IMR-90 (cell line): ENCODE measurements around the gene PPM1H. TPM values are rescaled to one million over a fixed set of nuclear protein-coding genes. Genes with fewer than 3 reads are reported as not detected.

Experiments used
- ATAC-seq: fragments of 200-7000 bp; cut with Tn5 transposase; 2 replicates; pipeline ENCODE4 v1.9.1; 2020; ENCODE audit warnings: low read depth, mild to moderate bottlenecking, moderate library complexity
- BruUV-seq: library from RNA; stranded (reverse); fragments of 400-500 nt; replicated peaks from 2 replicates; lab custom pipeline; 2021; lab: Mats Ljungman, UMichigan
- CTCF ChIA-PET: fragments of 300-600 bp; formaldehyde crosslinking; extraction: SDS; loops from one replicate; lab custom pipeline; 2021; ENCODE audit warnings: antibody characterized with exemption; lab: Yijun Ruan, JAX
- POLR2A ChIA-PET: fragments of 300-600 bp; sonication (Branson Sonifier 250); formaldehyde crosslinking; loops from one replicate; lab custom pipeline; 2022; ENCODE audit warnings: antibody characterized with exemption; ENCODE audit not compliant: unreplicated experiment; lab: Charles Lee
- DNase-seq: peaks from one replicate; pipeline ENCODE4 v3.0.0; 2013
- H2AFZ ChIP-seq: replicated peaks from 2 replicates; pipeline ENCODE3; 2013; ENCODE audit warnings: low read length, mild to moderate bottlenecking; ENCODE audit not compliant: poor library complexity
- H2AK5ac ChIP-seq: 2 replicates; pipeline ENCODE4 v1.6.1; 2013; ENCODE audit warnings: low read depth, low read length, inconsistent platforms
- H2AK9ac ChIP-seq: replicated peaks from 2 replicates; pipeline ENCODE3; 2013; ENCODE audit warnings: mild to moderate bottlenecking, low read depth, low read length, moderate library complexity; ENCODE audit not compliant: poor library complexity
- H2BK120ac ChIP-seq: 2 replicates; pipeline ENCODE4 v1.6.1; 2013; ENCODE audit warnings: low read depth, low read length, inconsistent platforms
- H2BK15ac ChIP-seq: 3 replicates; pipeline ENCODE4 v1.6.1; 2013; ENCODE audit warnings: low read depth, low read length, inconsistent platforms
- H2BK20ac ChIP-seq: 2 replicates; pipeline ENCODE4 v1.6.1; 2013; ENCODE audit warnings: low read depth, mild to moderate bottlenecking, inconsistent platforms, low read length, moderate library complexity
- H2BK5ac ChIP-seq: 2 replicates; pipeline ENCODE4 v1.6.1; 2013; ENCODE audit warnings: mild to moderate bottlenecking, low read depth, low read length, inconsistent platforms; ENCODE audit not compliant: poor library complexity, severe bottlenecking
- H3K14ac ChIP-seq: replicated peaks from 2 replicates; pipeline ENCODE4 v1.6.1; 2013; ENCODE audit warnings: low read depth, low read length, inconsistent platforms
- H3K18ac ChIP-seq: 2 replicates; pipeline ENCODE4 v1.6.1; 2013; ENCODE audit warnings: low read depth, low read length, control low read depth
- H3K23ac ChIP-seq: 2 replicates; pipeline ENCODE4 v1.6.1; 2013; ENCODE audit warnings: low read depth, low read length, inconsistent platforms
- H3K27ac ChIP-seq: 2 replicates; pipeline ENCODE4 v1.5.1; 2013; ENCODE audit warnings: mild to moderate bottlenecking, control low read depth, low read length; ENCODE audit not compliant: insufficient read depth
- H3K27me3 ChIP-seq: 2 replicates; pipeline ENCODE4 v1.6.1; 2013; ENCODE audit warnings: low read length; ENCODE audit not compliant: control insufficient read depth, insufficient read depth
- H3K36me3 ChIP-seq: 2 replicates; pipeline ENCODE4 v1.6.1; 2013; ENCODE audit warnings: low read length, mixed read lengths; ENCODE audit not compliant: control insufficient read depth, insufficient read depth
- H3K4ac ChIP-seq: 2 replicates; pipeline ENCODE4 v1.6.1; 2013; ENCODE audit warnings: low read depth, low read length, inconsistent platforms
- H3K4me1 ChIP-seq: 2 replicates; pipeline ENCODE4 v1.6.1; 2013; ENCODE audit warnings: low read length, mixed read lengths; ENCODE audit not compliant: control insufficient read depth, insufficient read depth
- H3K4me2 ChIP-seq: 2 replicates; pipeline ENCODE4 v1.6.1; 2013; ENCODE audit warnings: low read depth, mild to moderate bottlenecking, control low read depth, low read length, moderate library complexity
- H3K4me3 ChIP-seq: 2 replicates; pipeline ENCODE4 v1.5.1; 2013; ENCODE audit warnings: low read depth, mild to moderate bottlenecking, control low read depth, low read length, moderate library complexity; ENCODE audit not compliant: insufficient read depth
- H3K56ac ChIP-seq: 2 replicates; pipeline ENCODE4 v1.6.1; 2013; ENCODE audit warnings: low read length, inconsistent platforms; ENCODE audit not compliant: insufficient read depth; ENCODE audit errors: extremely low read depth
- H3K79me1 ChIP-seq, 2 experiments: 2 replicates each; pipeline ENCODE4 v1.6.1; 2013; ENCODE audit warnings: low read length in 2 of 2, inconsistent platforms in 1 of 2, low read depth in 1 of 2
- H3K9ac ChIP-seq: 2 replicates; pipeline ENCODE4 v1.6.1; 2013; ENCODE audit warnings: low read depth, low read length, control low read depth
- H3K9me1 ChIP-seq: 2 replicates; pipeline ENCODE4 v1.6.1; 2013; ENCODE audit warnings: low read length, inconsistent platforms; ENCODE audit not compliant: insufficient read depth
- H3K9me3 ChIP-seq: 2 replicates; pipeline ENCODE4 v1.6.1; 2013; ENCODE audit warnings: low read length; ENCODE audit not compliant: control insufficient read depth, insufficient read depth
- H4K20me1 ChIP-seq: 2 replicates; pipeline ENCODE4 v1.6.1; 2013; ENCODE audit warnings: low read length, inconsistent platforms; ENCODE audit not compliant: insufficient read depth
- H4K5ac ChIP-seq: 2 replicates; pipeline ENCODE4 v1.6.1; 2013; ENCODE audit warnings: mild to moderate bottlenecking, low read depth, low read length, control low read depth
- H4K8ac ChIP-seq, 2 experiments: 2 replicates each; pipeline ENCODE4 v1.6.1; 2013; ENCODE audit warnings: low read depth in 2 of 2, low read length in 2 of 2, control low read depth in 1 of 2, inconsistent platforms in 1 of 2
- H4K91ac ChIP-seq: 2 replicates; pipeline ENCODE4 v1.6.1; 2013; ENCODE audit warnings: low read depth, low read length, inconsistent platforms; ENCODE audit not compliant: insufficient read depth
- BHLHE40 ChIP-seq: fragments of 150-350 bp; IDR thresholded peaks from 2 replicates; pipeline ENCODE4 v1.6.1; 2016; ENCODE audit warnings: mild to moderate bottlenecking, low read depth, low read length
- CEBPB ChIP-seq: IDR thresholded peaks from 2 replicates; pipeline ENCODE4 v1.6.1; 2012; ENCODE audit warnings: low read depth, low read length, improper control_type of control experiment
- CHD1 ChIP-seq: IDR thresholded peaks from 2 replicates; pipeline ENCODE4 v1.6.1; 2012; ENCODE audit warnings: low read depth, low read length, improper control_type of control experiment
- ELK1 ChIP-seq: fragments of 150-350 bp; IDR thresholded peaks from 2 replicates; pipeline ENCODE4 v1.6.1; 2016; ENCODE audit warnings: low read depth, mild to moderate bottlenecking, low read length, moderate library complexity, borderline replicate concordance
- FOS ChIP-seq: fragments of 150-350 bp; IDR thresholded peaks from 2 replicates; pipeline ENCODE4 v1.6.1; 2016; ENCODE audit warnings: low read depth, low read length
- MAFK ChIP-seq: IDR thresholded peaks from 2 replicates; pipeline ENCODE4 v1.6.1; 2012; ENCODE audit warnings: low read depth, low read length, improper control_type of control experiment
- MAZ ChIP-seq: IDR thresholded peaks from 2 replicates; pipeline ENCODE4 v1.6.1; 2012; ENCODE audit warnings: low read depth, mild to moderate bottlenecking, low read length, improper control_type of control experiment, moderate library complexity, borderline replicate concordance
- MXI1 ChIP-seq: IDR thresholded peaks from 2 replicates; pipeline ENCODE4 v1.6.1; 2012; ENCODE audit warnings: low read depth, mild to moderate bottlenecking, low read length, moderate library complexity, borderline replicate concordance
- NFE2L2 ChIP-seq: fragments of 150-350 bp; IDR thresholded peaks from 2 replicates; pipeline ENCODE4 v1.6.1; 2016; ENCODE audit warnings: low read depth, mild to moderate bottlenecking, low read length
- POLR2A ChIP-seq: IDR thresholded peaks from 2 replicates; pipeline ENCODE4 v1.6.1; 2012; ENCODE audit warnings: mild to moderate bottlenecking, low read depth, low read length
- RAD21 ChIP-seq: IDR thresholded peaks from 2 replicates; pipeline ENCODE4 v1.6.1; 2012; ENCODE audit warnings: low read length, improper control_type of control experiment
- RCOR1 ChIP-seq: IDR thresholded peaks from 2 replicates; pipeline ENCODE4 v1.6.1; 2012; ENCODE audit warnings: mild to moderate bottlenecking, low read length, improper control_type of control experiment; ENCODE audit not compliant: insufficient replicate concordance
- RFX5 ChIP-seq: IDR thresholded peaks from 2 replicates; pipeline ENCODE4 v1.8.0; 2012; ENCODE audit warnings: low read depth, mild to moderate bottlenecking, low read length, moderate library complexity
- SMC3 ChIP-seq: fragments of 150-350 bp; IDR thresholded peaks from 2 replicates; pipeline ENCODE4 v1.6.1; 2016; ENCODE audit warnings: low read depth, mild to moderate bottlenecking, antibody characterized with exemption, low read length, moderate library complexity
- USF2 ChIP-seq: fragments of 150-350 bp; IDR thresholded peaks from 2 replicates; pipeline ENCODE4 v1.6.1; 2017; ENCODE audit warnings: mild to moderate bottlenecking, antibody characterized with exemption, low read length, low read depth
- WGBS, 2 experiments: methylation state at CpG; one replicate each; pipeline versions ENCODE4 v1.1.5 to v1.1.7; 2013; ENCODE audit warnings: missing lambda C conversion rate in 2 of 2; ENCODE audit not compliant: insufficient read length in 1 of 2; ENCODE audit errors: extremely low coverage in 2 of 2; 5-methylcytosine and 5-hydroxymethylcytosine counted together
- dilution Hi-C: fragments of 300-500 bp; cut with HindIII; formaldehyde crosslinking; loops from one replicate; pipeline ENCODE4 v1.14.3; 2018; ENCODE audit warnings: low sequenced_read_pairs; ENCODE audit not compliant: unreplicated experiment
- in situ Hi-C: fragments of 300-500 bp; cut with MboI; formaldehyde crosslinking; loops from 3 replicates; pipeline ENCODE4 v1.14.3; 2019; ENCODE audit warnings: low sequenced_read_pairs, inconsistent platforms, mixed read lengths
- intact Hi-C: fragments of 100-400 bp; cut with micrococcal nuclease; formaldehyde crosslinking; loops from 2 replicates; pipeline ENCODE4 v1.10.0; 2022
- polyA plus RNA-seq, 3 experiments: library from polyadenylated mRNA; depleted of rRNA; stranded (reverse); fragments of >200 nt; gene quantifications; 2 replicates each; pipeline ENCODE4 v1.2.3, GENCODE V29; 2012; ENCODE audit warnings: low replicate concordance in 1 of 3
- total RNA-seq: library from RNA; depleted of rRNA; stranded (reverse); fragments of >200 nt; gene quantifications from 2 replicates; pipeline ENCODE4 v1.2.3, GENCODE V29; 2012
- TF ChIP-seq, protein P1 (sequence below): conservative IDR thresholded peaks from 2 replicates; pipeline ENCODE4 v1.5.1; 2012; ENCODE audit warnings: mild to moderate bottlenecking, low read depth, low read length, improper control_type of control experiment

PPM1H gene
- total and polyA plus RNA-seq, 2 of the 4 experiments (the other 2 are of a cell fraction): 0.14 to 0.18 TPM

DNA sequence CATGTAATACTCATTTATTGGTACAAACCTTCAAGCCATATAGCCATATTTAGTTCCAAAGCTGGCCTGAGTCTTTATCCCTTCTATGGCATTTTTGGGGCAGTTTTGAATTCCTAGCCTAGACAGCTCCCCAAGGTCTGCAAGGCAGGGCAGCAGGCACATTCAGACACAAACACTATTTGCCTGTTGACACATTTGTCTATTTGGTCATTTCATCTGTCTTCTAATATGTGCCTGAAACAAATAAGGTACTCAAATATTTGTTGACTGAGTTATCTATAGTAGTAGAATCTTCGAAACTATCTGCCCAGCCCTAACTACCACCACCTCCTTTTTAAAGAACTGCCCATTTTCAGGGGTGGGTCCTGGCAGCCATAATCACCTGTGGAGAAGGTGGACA lies 9.3 kb downstream of the PPM1H start:
- Histone ChIP-seq H2AK9ac (no peak overlapping the region), H2BK120ac (no peak overlapping the region), H3K79me1 (no peaks in the 10 kb centered on the region), H3K9me1 (no peaks in the 10 kb centered on the region), H3K23ac (no peak overlapping the region), H3K4me1 (no peaks in the 10 kb centered on the region), H4K8ac (no peak overlapping the region), H2AK5ac (no peak overlapping the region), H2BK20ac (no peak overlapping the region), H3K4ac (no peak overlapping the region), H4K91ac (no peak overlapping the region), H2AFZ (no peak overlapping the region), H3K14ac (no peak overlapping the region), H3K4me3 (no peak overlapping the region), H3K9ac (no peak overlapping the region), H3K27me3 (peaks cover 9% of the 10 kb centered on the region; the same call in 1 of the 2 replicates), H3K4me2 (no peak overlapping the region), H4K5ac (no peak overlapping the region), H2BK15ac (no peak overlapping the region), H3K18ac (no peak overlapping the region), H3K36me3 (no peaks in the 10 kb centered on the region), H4K20me1 (no peaks in the 10 kb centered on the region), H3K9me3 (no peaks in the 10 kb centered on the region), H3K56ac (no peak overlapping the region), H2BK5ac (no peak overlapping the region), H3K27ac (no peak overlapping the region)
- CTCF ChIA-PET: interaction anchor here (0.6 kb wide), 1 partner anchor 108 kb away, joined by 4 read pairs; no protein-coding TSS in a partner anchor
- dilution Hi-C loops: no loop called here
- no peak for DNase-seq
- WGBS, 2 experiments: no CpG with 5 or more reads among the region's 1 CpG
- POLR2A ChIA-PET: no interaction called here
- no peak for ATAC-seq
- in situ Hi-C loops: no loop called here
- BruUV-seq: no TSS peak
- TF ChIP-seq RAD21 (no peak), SMC3 (no peak), BHLHE40 (no peak), USF2 (no peak), RCOR1 (no peak), POLR2A (no peak), ELK1 (no peak), FOS (no peak), MAFK (no peak), RFX5 (no peak), CHD1 (no peak), NFE2L2 (no peak), MAZ (no peak), CEBPB (no peak), MXI1 (no peak)
- TF ChIP-seq, protein P1, sequence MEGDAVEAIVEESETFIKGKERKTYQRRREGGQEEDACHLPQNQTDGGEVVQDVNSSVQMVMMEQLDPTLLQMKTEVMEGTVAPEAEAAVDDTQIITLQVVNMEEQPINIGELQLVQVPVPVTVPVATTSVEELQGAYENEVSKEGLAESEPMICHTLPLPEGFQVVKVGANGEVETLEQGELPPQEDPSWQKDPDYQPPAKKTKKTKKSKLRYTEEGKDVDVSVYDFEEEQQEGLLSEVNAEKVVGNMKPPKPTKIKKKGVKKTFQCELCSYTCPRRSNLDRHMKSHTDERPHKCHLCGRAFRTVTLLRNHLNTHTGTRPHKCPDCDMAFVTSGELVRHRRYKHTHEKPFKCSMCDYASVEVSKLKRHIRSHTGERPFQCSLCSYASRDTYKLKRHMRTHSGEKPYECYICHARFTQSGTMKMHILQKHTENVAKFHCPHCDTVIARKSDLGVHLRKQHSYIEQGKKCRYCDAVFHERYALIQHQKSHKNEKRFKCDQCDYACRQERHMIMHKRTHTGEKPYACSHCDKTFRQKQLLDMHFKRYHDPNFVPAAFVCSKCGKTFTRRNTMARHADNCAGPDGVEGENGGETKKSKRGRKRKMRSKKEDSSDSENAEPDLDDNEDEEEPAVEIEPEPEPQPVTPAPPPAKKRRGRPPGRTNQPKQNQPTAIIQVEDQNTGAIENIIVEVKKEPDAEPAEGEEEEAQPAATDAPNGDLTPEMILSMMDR: no peak
- intact Hi-C loops: no loop called here
